HCT116 (cell line): ENCODE measurements around the gene FSHR. TPM values are rescaled to one million over a fixed set of nuclear protein-coding genes. Genes with fewer than 3 reads are reported as not detected.

Experiments used
- ATAC-seq: fragments of 200-7000 bp; cut with Tn5 transposase; 2 replicates; pipeline ENCODE4 v1.9.1; 2020; ENCODE audit warnings: mild to moderate bottlenecking, moderate library complexity
- Bru-seq: library from RNA; stranded (reverse); fragments of 400-500 nt; gene quantifications from one replicate; lab custom pipeline; 2021; lab: Mats Ljungman, UMichigan
- BruChase-seq, 2 experiments: library from RNA; stranded (reverse); fragments of 400-500 nt; gene quantifications; one replicate each; lab custom pipeline; 2021; lab: Mats Ljungman, UMichigan
- BruUV-seq: library from RNA; stranded (reverse); fragments of 400-500 nt; replicated peaks from 2 replicates; lab custom pipeline; 2021; lab: Mats Ljungman, UMichigan
- CTCF ChIA-PET: fragments of 300-600 bp; sonication (Branson Sonifier 250); formaldehyde crosslinking; loops from one replicate; lab custom pipeline; 2021; ENCODE audit warnings: antibody characterized with exemption; lab: Charles Lee
- POLR2A ChIA-PET: fragments of 300-600, 350-600 bp; sonication (Branson Sonifier 250); formaldehyde crosslinking; loops from one replicate; lab custom pipeline; 2021; ENCODE audit warnings: antibody characterized with exemption; lab: Charles Lee
- RAD21 ChIA-PET, 2 experiments: fragments of 300-600 bp; sonication (Branson Sonifier 250); formaldehyde crosslinking; loops; one replicate each; lab custom pipeline; 2023; ENCODE audit warnings: low total read pairs in 2 of 2; ENCODE audit not compliant: uncharacterized antibody in 2 of 2, unreplicated experiment in 2 of 2, low non-redundant PET in 1 of 2; lab: Charles Lee
- DNase-seq: peaks from one replicate; pipeline ENCODE4 v3.0.0-alpha.2; 2010; ENCODE audit warnings: low read depth, low spot score
- H2AFZ ChIP-seq: fragments of 200-600 bp; shearing (Covaris generic), sonication (generic); 2 replicates; pipeline ENCODE4 v1.6.1; 2017; ENCODE audit warnings: low read depth, mixed run types, mixed read lengths, antibody characterized with exemption, low read length; ENCODE audit not compliant: poor library complexity, severe bottlenecking
- H3K27ac ChIP-seq: 2 replicates; pipeline ENCODE4 v1.5.1; 2012; ENCODE audit warnings: low read depth, low read length
- H3K27me3 ChIP-seq: fragments of 200-600 bp; sonication (generic); 2 replicates; pipeline ENCODE4 v1.6.1; 2016; ENCODE audit warnings: mixed run types, low read length, mixed read lengths; ENCODE audit not compliant: insufficient read depth
- H3K36me3 ChIP-seq, 2 experiments: fragments of 200-500 bp in 1 of 2; fragments of 200-600 bp in 1 of 2; sonication (Bioruptor generic) in 1 of 2; sonication (generic) in 1 of 2; 2 replicates each; pipeline versions ENCODE4 v1.5.1 to v1.6.1; 2014 to 2016; ENCODE audit warnings: low read length in 2 of 2, inconsistent platforms in 1 of 2, mixed read lengths in 1 of 2, mixed run types in 1 of 2; ENCODE audit not compliant: insufficient read depth in 2 of 2, control insufficient read depth in 1 of 2
- H3K4me1 ChIP-seq, 2 experiments: fragments of 200-600 bp in 1 of 2; sonication (generic) in 1 of 2; 2 replicates each; pipeline versions ENCODE4 v1.5.1 to v1.6.1; 2012 to 2017; ENCODE audit warnings: low read length in 2 of 2, inconsistent platforms in 1 of 2, mild to moderate bottlenecking in 1 of 2, mixed read lengths in 1 of 2, mixed run types in 1 of 2, moderate library complexity in 1 of 2; ENCODE audit not compliant: insufficient read depth in 2 of 2, control insufficient read depth in 1 of 2
- H3K4me2 ChIP-seq: fragments of 200-600 bp; sonication (generic); 2 replicates; pipeline ENCODE4 v1.6.1; 2017; ENCODE audit warnings: mixed run types, low read length, mixed read lengths
- H3K4me3 ChIP-seq, 2 experiments: fragments of 200-600 bp in 1 of 2; sonication (generic) in 1 of 2; replicated peaks in 1 of 2; 2 replicates each; pipeline ENCODE4 v1.5.1; 2011 to 2016; ENCODE audit warnings: low read length in 2 of 2, control low read depth in 1 of 2, low read depth in 1 of 2, mild to moderate bottlenecking in 1 of 2, mixed read lengths in 1 of 2, mixed run types in 1 of 2
- H3K79me2 ChIP-seq: fragments of 200-600 bp; sonication (generic); 2 replicates; pipeline ENCODE4 v1.6.1; 2017; ENCODE audit warnings: mild to moderate bottlenecking, mixed run types, low read length, moderate library complexity, mixed read lengths; ENCODE audit not compliant: insufficient read depth
- H3K9ac ChIP-seq: fragments of 200-600 bp; sonication (generic); 2 replicates; pipeline ENCODE4 v1.6.1; 2016; ENCODE audit warnings: low read length, mixed read lengths
- H3K9me2 ChIP-seq: fragments of 200-600 bp; sonication (generic), shearing (Covaris generic); 2 replicates; pipeline ENCODE4 v1.6.1; 2017; ENCODE audit warnings: mixed run types, mild to moderate bottlenecking, moderate library complexity; ENCODE audit not compliant: insufficient read depth
- H3K9me3 ChIP-seq, 2 experiments: fragments of 200-500 bp in 1 of 2; fragments of 200-600 bp in 1 of 2; sonication (Bioruptor generic) in 1 of 2; sonication (generic) in 1 of 2; 2 replicates each; pipeline ENCODE4 v1.6.1; 2014 to 2017; ENCODE audit warnings: low read length in 2 of 2, mixed read lengths in 2 of 2, inconsistent platforms in 1 of 2, low read depth in 1 of 2, mild to moderate bottlenecking in 1 of 2, mixed run types in 1 of 2, moderate library complexity in 1 of 2; ENCODE audit not compliant: control insufficient read depth in 1 of 2, insufficient read depth in 1 of 2
- H4K20me1 ChIP-seq: fragments of 200-600 bp; sonication (generic), shearing (Covaris generic); 2 replicates; pipeline ENCODE4 v1.6.1; 2017; ENCODE audit warnings: mixed run types, mild to moderate bottlenecking, moderate library complexity; ENCODE audit not compliant: insufficient read depth
- CEBPB ChIP-seq: IDR thresholded peaks from 2 replicates; pipeline ENCODE4 v1.6.1; 2012; ENCODE audit warnings: low read depth
- EZH2phosphoT487 ChIP-seq: fragments of 200-600 bp; IDR thresholded peaks from 2 replicates; pipeline ENCODE4 v1.6.1; 2018; ENCODE audit warnings: antibody characterized with exemption, borderline replicate concordance
- SRF ChIP-seq: IDR thresholded peaks from 2 replicates; pipeline ENCODE4 v1.6.1; 2012; ENCODE audit warnings: low read depth
- ZNF274 ChIP-seq: fragments of 200-500 bp; sonication (Bioruptor generic); IDR thresholded peaks from 2 replicates; pipeline ENCODE4 v1.6.1; 2014; ENCODE audit warnings: mild to moderate bottlenecking, low read depth, low read length, inconsistent platforms
- intact Hi-C: fragments of 100-400 bp; cut with micrococcal nuclease; formaldehyde crosslinking; loops from 2 replicates; pipeline ENCODE4 v1.10.0; 2022
- long read RNA-seq: library from polyadenylated mRNA; unstranded; transcript quantifications from one replicate; pipeline ENCODE4 v2.0.0, GENCODE V29; 2021; ENCODE audit not compliant: unreplicated experiment
- polyA plus RNA-seq: library from polyadenylated mRNA; unstranded; fragments of >200 nt; gene quantifications from 2 replicates; pipeline ENCODE4 v1.2.1, GENCODE V29; 2012; ENCODE audit warnings: missing spikeins
- total RNA-seq: library from RNA; stranded (reverse); gene quantifications from one replicate; pipeline ENCODE4 v1.2.1, GENCODE V29; 2021; ENCODE audit not compliant: unreplicated experiment

Gene FSHR, protein sequence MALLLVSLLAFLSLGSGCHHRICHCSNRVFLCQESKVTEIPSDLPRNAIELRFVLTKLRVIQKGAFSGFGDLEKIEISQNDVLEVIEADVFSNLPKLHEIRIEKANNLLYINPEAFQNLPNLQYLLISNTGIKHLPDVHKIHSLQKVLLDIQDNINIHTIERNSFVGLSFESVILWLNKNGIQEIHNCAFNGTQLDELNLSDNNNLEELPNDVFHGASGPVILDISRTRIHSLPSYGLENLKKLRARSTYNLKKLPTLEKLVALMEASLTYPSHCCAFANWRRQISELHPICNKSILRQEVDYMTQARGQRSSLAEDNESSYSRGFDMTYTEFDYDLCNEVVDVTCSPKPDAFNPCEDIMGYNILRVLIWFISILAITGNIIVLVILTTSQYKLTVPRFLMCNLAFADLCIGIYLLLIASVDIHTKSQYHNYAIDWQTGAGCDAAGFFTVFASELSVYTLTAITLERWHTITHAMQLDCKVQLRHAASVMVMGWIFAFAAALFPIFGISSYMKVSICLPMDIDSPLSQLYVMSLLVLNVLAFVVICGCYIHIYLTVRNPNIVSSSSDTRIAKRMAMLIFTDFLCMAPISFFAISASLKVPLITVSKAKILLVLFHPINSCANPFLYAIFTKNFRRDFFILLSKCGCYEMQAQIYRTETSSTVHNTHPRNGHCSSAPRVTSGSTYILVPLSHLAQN
- total RNA-seq (not detected), Bru-seq, nascent RNA (percentile 0 among the genes with signal in this experiment), BruChase-seq, experiment 1, labeled RNA remaining after a 6-hour chase (not detected), BruChase-seq, experiment 2, labeled RNA remaining after a 2-hour chase (not detected)
- polyA plus RNA-seq, result not detected in 2 replicates
- long read RNA-seq, result 0 reads

GRCh38 chr2:49154140-49154539 lies at the start of gene FSHR:
TSS of gene FSHR (minus strand) at chr2:49154515. CDS start at chr2:49154417, 98 bp downstream.
- Histone ChIP-seq H3K27me3 (no peaks in the 10 kb centered on the region), H3K36me3 (no peaks in the 10 kb centered on the region), H3K4me2 (no peak within 1 kb of the TSS), H3K9me3 (peaks cover 0 to 5% of the 10 kb centered on the region in 2 experiments; a peak in 1 of 4 replicates), H3K79me2 (no peaks in the 10 kb centered on the region), H3K9me2 (no peaks in the 10 kb centered on the region), H3K9ac (no peak within 1 kb of the TSS), H2AFZ (no peak within 1 kb of the TSS), H3K27ac (no peak within 1 kb of the TSS), H3K4me3 (no peak within 1 kb of the TSS)
- RAD21 ChIA-PET, result no interaction called here
- intact Hi-C loops, result no loop called here
- no peak for ATAC-seq
- no peak for DNase-seq
- CTCF ChIA-PET, result no interaction called here
- TF ChIP-seq CEBPB, result no peak
- TF ChIP-seq, all 23 proteins: peak for 0
- no TSS peak for BruUV-seq
- Histone ChIP-seq H3K4me1 (no peaks in the 10 kb centered on the region), H4K20me1 (no peaks in the 10 kb centered on the region)
- POLR2A ChIA-PET, result no interaction called here

DNA sequence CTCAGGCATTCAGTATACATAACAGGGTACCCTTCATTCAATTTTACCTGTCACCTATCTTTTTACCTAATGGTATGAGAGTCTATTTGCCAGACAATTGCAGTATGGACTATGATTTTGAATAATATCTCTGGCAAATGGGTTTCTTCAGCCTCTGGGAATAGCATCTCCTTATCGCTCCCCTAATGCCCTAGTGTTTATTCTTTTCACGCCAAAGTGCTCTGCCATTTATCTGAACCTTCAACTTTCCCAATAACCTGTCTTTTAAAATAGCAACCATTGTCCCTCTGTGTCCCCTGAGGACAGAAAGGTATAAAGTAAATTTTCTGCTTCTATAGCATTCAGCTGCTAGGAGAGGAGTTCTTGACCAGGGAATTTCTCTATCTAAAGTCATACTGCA lies 45.0 kb upstream of the FSHR start:
- intact Hi-C loops, result no loop called here
- no TSS peak for BruUV-seq

More for the DNA sequence above, 45.0 kb upstream of the FSHR start:
- ChIA-PET RAD21 (no interaction called here), CTCF (no interaction called here), POLR2A (no interaction called here)
- DNase-seq (no peak), ATAC-seq (no peak)
- Histone ChIP-seq H3K79me2 (no peaks in the 10 kb centered on the region), H3K9me3 (peaks cover 0 to 3% of the 10 kb centered on the region in 2 experiments; a peak in 1 of 4 replicates), H2AFZ (no peak overlapping the region), H3K9me2 (no peaks in the 10 kb centered on the region), H3K4me1 (no peaks in the 10 kb centered on the region), H3K9ac (no peak overlapping the region), H3K27ac (no peak overlapping the region), H3K4me3 (no peak overlapping the region), H3K4me2 (no peak overlapping the region), H4K20me1 (no peaks in the 10 kb centered on the region), H3K36me3 (no peaks in the 10 kb centered on the region)
- TF ChIP-seq CEBPB, result no peak
- TF ChIP-seq ZNF274, result no peak
- TF ChIP-seq SRF, result no peak
- TF ChIP-seq EZH2phosphoT487, result no peak
- TF ChIP-seq, all 23 proteins: peak for 0
- no peaks in the 10 kb centered on the region for H3K27me3 ChIP-seq
